GM12865 (cell line): ENCODE results near the gene NDUFV2.

Source experiments
- DNase-seq: peaks from one replicate; pipeline ENCODE4 v3.0.0; 2010; ENCODE audit warnings: low read depth
- H3K4me3 ChIP-seq: 2 replicates; pipeline ENCODE4 v1.5.1; 2011; ENCODE audit warnings: mild to moderate bottlenecking, low read depth, low read length, control low read depth
- TF ChIP-seq, protein P1 (sequence below): IDR thresholded peaks from 2 replicates; pipeline ENCODE4 v1.5.1; 2011; ENCODE audit warnings: low read length, control low read depth, low read depth, inconsistent platforms; ENCODE audit not compliant: insufficient read depth; ENCODE audit errors: missing control alignments

The NDUFV2 gene

DNA sequence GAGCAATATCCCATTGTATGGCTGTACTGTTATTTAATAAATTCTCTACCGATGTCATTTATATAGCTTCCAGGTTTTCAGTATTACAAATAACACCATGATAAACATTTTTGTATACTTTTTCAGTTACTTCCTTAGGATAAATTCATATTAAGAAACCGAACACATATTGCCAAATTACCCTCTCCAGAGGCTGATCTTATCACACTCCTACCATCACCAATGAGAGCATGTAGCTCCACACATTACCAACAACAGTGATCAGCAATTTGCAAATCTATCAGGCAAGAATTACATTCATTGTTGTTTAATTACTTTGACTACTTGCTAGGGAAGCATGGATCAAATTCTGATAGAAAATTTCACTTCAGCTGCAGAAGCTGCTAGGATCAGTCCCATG lies 5.8 kb upstream of the NDUFV2 start:
- TF ChIP-seq, protein P1, sequence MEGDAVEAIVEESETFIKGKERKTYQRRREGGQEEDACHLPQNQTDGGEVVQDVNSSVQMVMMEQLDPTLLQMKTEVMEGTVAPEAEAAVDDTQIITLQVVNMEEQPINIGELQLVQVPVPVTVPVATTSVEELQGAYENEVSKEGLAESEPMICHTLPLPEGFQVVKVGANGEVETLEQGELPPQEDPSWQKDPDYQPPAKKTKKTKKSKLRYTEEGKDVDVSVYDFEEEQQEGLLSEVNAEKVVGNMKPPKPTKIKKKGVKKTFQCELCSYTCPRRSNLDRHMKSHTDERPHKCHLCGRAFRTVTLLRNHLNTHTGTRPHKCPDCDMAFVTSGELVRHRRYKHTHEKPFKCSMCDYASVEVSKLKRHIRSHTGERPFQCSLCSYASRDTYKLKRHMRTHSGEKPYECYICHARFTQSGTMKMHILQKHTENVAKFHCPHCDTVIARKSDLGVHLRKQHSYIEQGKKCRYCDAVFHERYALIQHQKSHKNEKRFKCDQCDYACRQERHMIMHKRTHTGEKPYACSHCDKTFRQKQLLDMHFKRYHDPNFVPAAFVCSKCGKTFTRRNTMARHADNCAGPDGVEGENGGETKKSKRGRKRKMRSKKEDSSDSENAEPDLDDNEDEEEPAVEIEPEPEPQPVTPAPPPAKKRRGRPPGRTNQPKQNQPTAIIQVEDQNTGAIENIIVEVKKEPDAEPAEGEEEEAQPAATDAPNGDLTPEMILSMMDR: no peak
- DNase-seq: no peak
- no peak overlapping the region for H3K4me3 ChIP-seq

DNA sequence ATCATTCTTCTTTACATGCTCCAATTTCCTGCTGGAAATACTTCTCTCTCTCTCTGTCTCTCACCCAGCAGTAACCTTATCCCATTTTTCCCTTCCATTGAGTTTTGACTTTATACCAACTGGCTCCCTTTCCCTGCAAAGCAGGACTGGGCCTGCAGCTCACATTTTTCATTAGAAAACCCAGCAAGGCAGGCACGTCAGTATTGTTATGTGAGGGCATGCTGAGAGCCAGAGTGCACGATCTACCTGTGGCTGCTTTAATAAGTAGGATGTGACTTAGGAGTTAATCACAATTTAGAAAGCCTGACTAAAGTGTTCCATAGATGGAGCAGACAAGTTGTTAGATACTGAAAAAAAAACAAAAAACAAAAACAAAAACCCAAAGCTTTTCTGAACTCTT lies 5.2 kb upstream of the NDUFV2 start:
- TF ChIP-seq, protein P1: no peak
- H3K4me3 ChIP-seq: no peak overlapping the region
- DNase-seq: no peak

DNA sequence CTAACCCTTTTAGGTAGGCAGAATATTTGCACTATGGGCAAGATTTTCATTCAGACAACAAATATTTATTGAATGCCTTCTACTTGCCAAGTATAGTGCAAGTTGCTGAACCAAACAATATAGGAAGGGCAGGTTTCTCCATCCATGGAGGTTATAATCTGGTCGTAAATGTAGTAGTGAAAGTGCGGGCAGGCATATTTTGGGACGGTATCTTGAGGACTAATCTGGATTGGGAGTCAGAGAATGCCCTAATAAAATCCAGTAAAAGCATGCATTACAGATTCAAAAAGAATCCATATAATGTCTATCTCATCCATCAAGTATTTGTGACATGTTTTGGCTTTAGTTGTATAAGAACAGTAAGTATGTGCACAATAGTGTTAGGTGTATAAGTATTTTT lies 1.7 kb upstream of the NDUFV2 start:
- TF ChIP-seq, protein P1: no peak
- no peak overlapping the region for H3K4me3 ChIP-seq
- no peak for DNase-seq

DNA sequence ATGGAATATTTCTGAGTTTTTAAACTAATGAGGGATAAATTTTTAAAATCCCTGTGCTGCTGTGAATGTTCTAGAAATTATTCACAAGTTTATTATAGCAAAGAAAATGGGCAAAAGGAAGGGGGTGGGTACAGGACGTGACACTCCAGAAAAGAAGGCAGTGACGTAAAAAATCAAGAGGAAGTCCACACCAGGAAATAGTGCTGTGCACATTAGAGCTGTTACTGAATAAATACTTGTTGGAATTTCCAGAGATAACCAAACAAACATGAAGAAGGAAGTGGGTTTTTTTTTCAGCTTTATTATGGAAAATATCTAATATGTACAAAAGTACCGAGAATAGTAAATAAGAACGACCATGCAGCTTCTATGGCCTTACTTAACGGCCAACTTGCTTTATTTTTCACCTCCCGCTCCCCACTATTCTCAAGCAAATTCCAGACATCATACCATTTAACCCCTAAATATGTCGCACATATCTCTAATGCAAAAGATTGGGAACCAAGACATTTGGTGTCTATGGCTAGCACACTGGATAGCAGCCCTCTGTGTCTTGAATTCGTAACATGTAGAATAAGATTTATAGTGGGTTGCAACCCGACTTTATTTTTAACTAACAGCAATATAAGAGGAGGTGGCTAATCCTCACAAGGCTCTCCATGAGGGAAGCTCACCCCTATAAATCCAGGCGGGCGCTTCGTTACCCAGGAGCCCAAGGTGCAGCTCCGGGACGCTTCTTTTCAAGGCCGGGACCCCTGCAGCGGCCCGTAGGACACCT lies 580 bp upstream of the NDUFV2 start:
- peak; percentile 59 for DNase-seq
- TF ChIP-seq, protein P1: no peak
- peak overlapping the region; percentile 89 for H3K4me3 ChIP-seq

DNA sequence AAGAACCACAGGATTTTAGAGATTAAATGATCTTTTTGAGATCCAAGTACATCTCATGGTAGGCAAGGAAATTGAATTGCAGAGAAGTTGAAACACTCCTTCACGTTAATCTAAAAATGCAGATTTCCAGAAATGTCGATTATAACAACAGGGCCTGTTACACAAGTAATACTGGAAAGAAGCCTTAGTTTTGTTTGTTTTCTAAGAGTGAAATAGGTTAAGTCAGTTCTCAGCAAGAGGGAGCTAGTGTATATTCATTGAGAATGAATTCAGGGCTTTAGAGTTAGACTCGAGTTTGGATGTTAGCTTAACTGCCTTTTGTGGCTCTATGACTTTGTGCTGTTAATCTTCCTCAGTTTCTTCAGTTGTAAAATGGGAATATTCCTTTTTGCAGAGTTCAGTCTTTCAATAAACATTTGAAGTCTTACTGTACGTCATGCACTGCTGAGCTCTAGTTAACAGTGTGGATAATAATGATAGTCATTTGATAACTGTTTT lies 926 bp downstream of the NDUFV2 start:
- TF ChIP-seq, protein P1: no peak
- no peak for DNase-seq

DNA sequence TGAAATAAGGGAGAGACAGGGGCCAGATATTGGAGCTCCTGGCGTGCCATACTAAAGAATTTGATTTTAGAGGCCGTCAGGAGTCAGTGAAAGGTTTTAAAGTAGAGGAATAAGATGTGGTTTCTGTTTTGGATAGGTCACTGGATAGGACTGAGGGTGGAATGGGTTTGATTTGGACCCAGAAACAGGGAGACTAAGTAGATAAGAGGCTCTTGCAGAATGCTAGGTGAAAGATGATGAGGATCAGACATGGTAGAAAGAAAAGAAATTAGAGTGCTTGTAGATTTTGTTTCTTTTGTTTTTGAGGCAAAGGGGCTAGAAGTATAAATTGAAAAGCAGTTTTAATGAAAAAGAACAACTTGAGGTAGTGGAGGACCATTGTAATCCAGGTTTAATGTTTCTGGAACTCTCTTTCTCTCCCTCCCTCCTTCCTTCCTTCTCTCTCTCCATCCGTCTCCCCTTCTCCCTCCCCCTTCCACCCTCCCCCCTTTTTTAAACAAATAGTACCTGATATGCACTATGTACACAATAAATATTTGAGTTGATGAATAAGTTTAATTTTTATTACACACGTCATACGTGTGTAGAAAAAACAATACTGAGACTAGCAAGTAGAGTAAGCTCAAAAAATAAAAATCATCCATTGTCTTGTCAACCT lies 1.9 kb downstream of the NDUFV2 start:
- DNase-seq: no peak
- peak overlapping the region; percentile 79 for H3K4me3 ChIP-seq
- TF ChIP-seq, protein P1: no peak

More for the DNA sequence above, 926 bp downstream of the NDUFV2 start:
- peak overlapping the region; percentile 79 for H3K4me3 ChIP-seq

DNA sequence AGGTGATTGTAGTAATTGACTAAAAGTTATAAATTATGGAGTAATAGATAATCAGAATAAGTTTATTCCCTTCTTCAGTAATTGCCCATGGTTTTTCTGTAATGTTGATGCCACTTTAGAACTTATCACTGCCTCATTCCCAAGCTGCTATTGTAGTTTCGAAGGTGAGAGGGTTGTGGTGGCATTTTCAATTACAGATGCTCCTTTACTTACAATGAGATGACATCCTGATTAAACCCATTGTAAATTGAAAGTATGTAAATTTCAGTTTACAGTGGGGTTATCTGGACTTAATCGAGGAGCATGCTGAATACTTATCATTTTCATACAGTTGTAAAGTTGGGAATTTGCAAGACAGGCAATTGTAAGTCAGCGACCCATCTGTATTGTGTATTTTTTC lies 2.9 kb downstream of the NDUFV2 start:
- TF ChIP-seq, protein P1: no peak
- H3K4me3 ChIP-seq: peak overlapping the region; percentile 79
- no peak for DNase-seq
